ENCODE results near the gene CCDC85B.
A peak's percentile ranks its signal among the peaks of the same experiment; 100 is the strongest.

CCDC85B gene

GRCh38 chr11:65912845-65913244 lies 22.4 kb downstream of the CCDC85B start:
- DNase-seq = no peak

GRCh38 chr11:65915101-65915820 lies 24.8 kb downstream of the CCDC85B start:
- no peak for DNase-seq

- no peak for DNase-seq
Measured at GRCh38 chr11:65915821-65916251, 25.4 kb downstream of the CCDC85B start.

GRCh38 chr11:65916391-65916790 lies 25.9 kb downstream of the CCDC85B start:
- no peak for DNase-seq

- DNase-seq = no peak
Measured at GRCh38 chr11:65917077-65917433, 26.6 kb downstream of the CCDC85B start.

GRCh38 chr11:65917434-65918210 lies 27.1 kb downstream of the CCDC85B start:
- no peak for DNase-seq

- DNase-seq = no peak
Measured at GRCh38 chr11:65918211-65919140, 28.0 kb downstream of the CCDC85B start, which contains the start of gene C11orf68. C11orf68 (minus strand) TSS chr11:65919062; CDS start chr11:65919031, 31 bp downstream.

GRCh38 chr11:65919141-65919572 lies 28.7 kb downstream of the CCDC85B start, which contains the start of gene DRAP1:
DRAP1 (plus strand) TSS chr11:65919426; CDS start chr11:65919502, 76 bp downstream.
- peak; percentile 99 for DNase-seq

GRCh38 chr11:65919573-65920371 lies 29.3 kb downstream of the CCDC85B start:
- no peak for DNase-seq

GRCh38 chr11:65920372-65920802 lies 29.9 kb downstream of the CCDC85B start:
- DNase-seq = no peak

GRCh38 chr11:65921033-65921555 lies 30.6 kb downstream of the CCDC85B start:
- no peak for DNase-seq

GRCh38 chr11:65921876-65922275 lies 31.4 kb downstream of the CCDC85B start:
- no peak for DNase-seq

GRCh38 chr11:65922565-65922964 lies 32.1 kb downstream of the CCDC85B start:
- DNase-seq = no peak

- no peak for DNase-seq
Measured at GRCh38 chr11:65925397-65925796, 34.9 kb downstream of the CCDC85B start.

GRCh38 chr11:65927904-65928397 lies 37.5 kb downstream of the CCDC85B start:
- DNase-seq = no peak

- no peak for DNase-seq
Measured at GRCh38 chr11:65928667-65929066, 38.2 kb downstream of the CCDC85B start.

- no peak for DNase-seq
Measured at GRCh38 chr11:65931773-65932557, 41.5 kb downstream of the CCDC85B start.

GRCh38 chr11:65932558-65932919 lies 42.1 kb downstream of the CCDC85B start:
- DNase-seq = no peak

- DNase-seq = no peak
Measured at GRCh38 chr11:65934014-65934413, 43.5 kb downstream of the CCDC85B start.

GRCh38 chr11:65937766-65938165 lies 47.3 kb downstream of the CCDC85B start:
- no peak for DNase-seq

Measured in NCI-H1105 (cell line).